Measurements from ENCODE around the gene CDCA3.

- TF ChIP-seq CTCF (IDR thresholded peaks at IDR 0.05; ENCODE audit: insufficient read depth, low read length) (no peak), POLR2AphosphoS5 (IDR thresholded peaks at IDR 0.05; ENCODE audit: low read depth) (no peak)
Observed at GRCh38 chr12:6818645-6819044, 32.4 kb downstream of the CDCA3 start.

Measured in HL-60 (cell line).